CD4-positive, alpha-beta T cell treated with Interleukin-2 at 100 ng/mL for 4 hours (primary cell): Measurements from ENCODE around the gene PRG3.

Experiments used
- DNase-seq: peaks from one replicate; pipeline ENCODE4 v3.0.0-alpha.2; 2020; ENCODE audit warnings: low spot score

Gene PRG3

DNA sequence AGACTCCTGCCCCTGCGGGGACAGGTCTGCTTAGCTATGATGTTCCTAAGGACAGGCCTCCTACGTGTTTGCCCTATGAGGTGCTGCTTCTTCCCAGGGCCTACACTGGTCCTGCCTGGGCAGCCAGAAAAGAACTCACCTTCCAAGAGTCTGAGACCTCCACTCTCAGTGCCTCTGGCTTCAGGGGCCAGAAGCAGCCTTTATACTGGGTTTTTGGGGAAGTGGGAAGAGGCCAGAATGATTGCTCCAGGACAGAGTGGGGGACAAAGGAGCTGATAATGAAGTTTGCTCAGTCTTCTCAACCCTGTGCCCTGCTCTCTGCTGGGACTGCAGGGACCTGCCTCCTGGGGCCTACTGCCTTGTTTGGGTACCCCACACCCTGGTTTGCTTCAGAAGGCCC is at the start of gene PRG3:
TSS of gene PRG3 (minus strand) at position 176 of the 400 bp plus-strand sequence. CDS start 442 bp downstream, outside the sequence.
- no peak for DNase-seq

DNA sequence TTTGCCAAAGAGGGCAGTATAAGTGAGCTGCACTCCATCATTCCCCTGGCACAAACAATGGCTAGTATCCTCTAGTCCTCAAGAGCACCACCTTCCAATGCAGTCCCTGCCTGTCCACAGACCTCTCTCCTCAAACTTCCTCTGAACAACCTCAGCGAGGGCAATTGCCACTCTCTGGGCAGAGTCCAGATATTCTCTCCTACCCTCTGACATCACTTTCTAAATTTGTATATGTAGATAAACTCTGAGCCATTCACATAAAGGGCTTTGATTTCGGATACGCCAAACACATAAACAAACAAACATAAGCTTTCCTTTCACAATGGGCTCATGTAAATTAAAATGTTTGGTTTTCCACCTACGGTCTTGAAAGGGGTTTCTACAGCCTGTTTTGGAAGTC is 49.0 kb upstream of the PRG3 start:
- no peak for DNase-seq

- DNase-seq: no peak
These were observed 47.7 kb upstream of the PRG3 start for GRCh38 chr11:57428643-57429042.

- no peak for DNase-seq
These were observed 46.8 kb upstream of the PRG3 start for GRCh38 chr11:57427727-57428082.

GRCh38 chr11:57426929-57427726 is 46.2 kb upstream of the PRG3 start, which contains the start of gene SLC43A3:
Gene SLC43A3, minus strand, starts transcription at chr11:57427121. Its CDS starts 949 bp downstream, at chr11:57426172.
- peak; percentile 58 for DNase-seq

- peak; percentile 11 for DNase-seq
These were observed 45.5 kb upstream of the PRG3 start for GRCh38 chr11:57426439-57426928.

DNA sequence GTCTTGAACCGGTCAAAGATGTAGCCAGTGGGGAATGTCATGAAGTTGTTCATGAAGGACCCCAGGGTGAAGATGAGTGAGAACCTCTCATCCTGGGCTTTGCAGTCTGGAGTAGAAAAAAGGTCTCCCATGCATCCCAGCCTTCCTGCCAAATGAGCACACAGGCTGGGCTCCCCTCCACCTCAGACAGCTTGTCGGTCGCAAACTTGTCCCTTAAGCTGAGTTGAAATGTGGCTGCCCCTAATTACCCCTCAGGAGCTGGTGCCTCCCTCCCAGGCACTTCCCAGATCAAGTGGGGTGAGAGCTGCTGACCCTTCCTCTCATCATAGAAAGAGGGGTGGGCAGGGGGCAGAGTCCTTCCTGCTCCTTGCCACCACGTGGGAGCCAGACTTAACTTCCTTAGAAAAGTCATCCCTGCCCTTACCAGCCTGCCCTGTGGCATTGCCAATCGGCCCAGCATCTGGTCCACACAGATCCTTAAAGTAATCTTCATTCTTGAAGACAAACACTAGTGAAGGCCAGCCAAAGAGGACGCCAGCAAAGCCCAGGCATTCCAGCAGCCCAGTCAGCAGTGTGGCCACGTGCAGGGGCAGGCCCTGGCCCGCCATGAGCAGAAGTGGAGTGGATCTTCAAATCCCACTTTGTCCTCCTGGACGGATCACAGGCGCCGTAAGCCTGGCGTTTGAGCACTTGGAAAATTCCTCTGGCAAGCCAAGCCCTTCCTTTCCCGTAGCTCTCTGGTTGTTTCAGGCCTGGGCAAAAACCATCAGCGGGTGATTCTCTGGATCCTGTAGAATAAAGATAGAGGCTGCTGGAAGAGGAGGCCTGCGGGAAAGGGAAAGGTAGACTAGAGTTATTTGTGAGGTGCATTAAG is 44.9 kb upstream of the PRG3 start:
- DNase-seq: no peak

DNA sequence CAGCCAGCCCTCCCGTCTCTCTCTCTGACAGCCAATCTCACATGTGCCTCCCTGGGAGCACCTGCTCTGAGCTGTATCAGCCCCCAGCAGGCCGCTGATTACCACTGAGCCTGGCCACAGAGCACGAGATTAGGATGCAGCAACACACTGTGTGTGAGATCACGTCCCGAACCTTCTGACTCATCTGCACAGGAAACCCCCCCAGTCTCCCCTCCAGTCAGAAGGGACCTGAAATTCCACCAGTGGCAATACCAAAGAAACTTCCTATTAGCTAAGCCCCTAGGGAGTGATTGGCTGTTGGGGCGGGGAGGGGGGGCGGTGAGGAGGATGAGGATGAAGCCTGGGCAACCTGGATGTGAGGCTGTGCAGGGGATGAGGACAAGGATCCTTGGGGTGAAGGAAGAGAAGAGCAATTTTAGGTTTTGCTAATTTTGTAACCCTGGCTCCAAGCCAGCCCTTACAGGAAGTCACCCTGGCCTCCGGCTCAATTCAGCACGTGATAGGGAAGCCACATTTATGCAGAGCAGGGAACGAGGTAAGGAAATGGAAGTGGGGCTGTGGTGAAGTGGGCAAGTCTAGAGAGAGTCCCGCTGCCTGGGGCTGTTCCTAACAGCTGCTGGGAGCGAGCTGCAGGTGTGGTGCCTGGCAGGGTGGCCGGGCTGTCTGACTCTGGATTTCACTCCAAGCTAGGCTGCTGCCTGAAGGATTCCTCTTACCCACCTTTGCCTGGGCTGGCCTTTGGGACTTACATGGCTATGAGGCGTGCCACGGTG is 44.0 kb upstream of the PRG3 start:
- DNase-seq: peak; percentile 89

DNA sequence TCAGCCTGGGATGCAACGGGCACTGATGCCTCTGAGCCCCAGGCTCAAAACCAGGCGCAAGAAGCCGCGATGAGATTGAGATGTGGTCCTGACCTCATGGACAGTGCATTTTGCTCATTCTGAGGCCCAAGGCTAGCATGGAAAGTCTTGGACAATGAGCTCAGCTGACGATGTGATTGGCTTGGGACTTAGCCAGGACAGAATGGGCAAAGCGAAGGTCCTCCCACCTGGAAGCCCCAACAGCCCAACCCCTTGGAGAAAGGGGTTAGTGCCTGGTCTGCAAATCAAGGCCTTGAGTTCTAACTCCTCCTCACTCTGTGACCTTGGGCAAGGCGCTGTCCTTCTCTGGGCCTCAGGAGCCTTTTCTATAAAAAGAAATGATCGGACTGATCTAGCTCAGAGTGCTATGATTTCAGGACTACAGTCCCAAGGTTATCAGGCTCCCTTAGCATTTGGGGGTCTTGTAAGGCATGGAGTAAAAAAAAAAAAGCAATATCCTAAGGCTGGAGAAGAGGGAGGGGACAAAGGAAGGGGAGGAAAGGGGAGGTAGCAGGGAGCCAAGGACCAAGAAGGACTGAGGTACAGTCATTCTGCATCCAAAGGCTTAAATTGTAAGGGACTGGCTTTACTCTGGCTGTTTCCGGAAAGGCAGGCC is 43.3 kb upstream of the PRG3 start:
- no peak for DNase-seq

DNA sequence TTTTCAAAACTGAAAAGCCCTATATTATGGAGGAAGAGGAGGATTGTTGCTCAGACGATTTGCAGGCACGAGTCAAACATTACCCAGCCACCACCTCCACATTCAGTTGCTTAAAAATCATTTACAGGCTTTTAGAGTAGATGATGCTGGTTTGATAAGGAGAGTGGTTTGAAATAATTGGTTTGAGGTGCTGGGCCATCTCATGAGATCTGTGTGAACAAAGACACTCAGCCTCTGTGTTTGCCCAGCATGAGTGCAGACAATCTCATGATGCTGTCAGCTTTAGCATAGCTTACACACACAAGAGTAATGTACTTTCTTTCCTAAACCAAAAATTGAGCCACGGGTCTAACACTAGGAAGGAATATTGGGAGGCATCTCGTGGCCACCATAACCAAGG is 41.7 kb upstream of the PRG3 start:
- no peak for DNase-seq

DNA sequence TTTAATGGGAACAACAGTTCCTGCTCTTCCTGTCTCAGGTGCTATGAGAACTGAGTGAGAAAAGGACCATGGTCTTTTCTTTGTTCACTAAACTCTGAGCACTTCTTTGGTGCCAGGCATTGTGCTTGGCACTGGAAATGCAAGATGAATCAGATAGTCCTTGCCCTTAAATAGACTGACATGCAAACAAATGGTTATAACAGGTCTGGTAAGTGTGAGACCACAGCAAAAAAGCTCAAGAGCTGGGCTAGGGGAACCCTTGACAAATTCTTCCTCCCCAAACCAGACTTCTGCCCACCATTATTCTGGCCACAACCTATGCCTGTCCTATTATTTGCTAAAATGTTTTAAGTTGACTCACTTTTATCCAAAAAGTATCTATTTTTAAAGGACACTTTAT is 40.9 kb upstream of the PRG3 start:
- no peak for DNase-seq

- no peak for DNase-seq
These were observed 40.1 kb upstream of the PRG3 start for GRCh38 chr11:57421066-57421465.

GRCh38 chr11:57419146-57419545 is 38.2 kb upstream of the PRG3 start:
- DNase-seq: no peak

GRCh38 chr11:57418131-57418530 is 37.2 kb upstream of the PRG3 start:
- DNase-seq: no peak

DNA sequence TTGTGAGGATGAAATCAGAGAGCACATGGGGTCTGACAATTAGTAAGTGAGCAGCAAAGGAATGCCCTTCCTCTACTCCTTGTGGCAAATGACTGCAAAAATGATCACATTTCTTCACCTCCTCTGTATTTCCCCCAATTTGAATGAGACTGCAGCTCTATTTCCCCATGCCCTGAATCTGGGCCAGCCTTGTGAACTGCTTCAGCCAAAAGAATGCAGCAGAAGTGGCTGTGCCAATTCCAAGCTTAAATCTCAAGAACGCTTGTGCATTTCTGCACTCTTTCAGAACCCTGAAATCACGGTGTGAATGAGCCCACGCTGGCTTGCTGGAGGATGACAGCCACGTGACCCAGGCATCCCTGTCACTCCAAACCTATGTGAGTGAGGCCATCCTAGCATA is 36.1 kb upstream of the PRG3 start:
- no peak for DNase-seq

GRCh38 chr11:57416436-57416835 is 35.5 kb upstream of the PRG3 start:
- DNase-seq: no peak

DNA sequence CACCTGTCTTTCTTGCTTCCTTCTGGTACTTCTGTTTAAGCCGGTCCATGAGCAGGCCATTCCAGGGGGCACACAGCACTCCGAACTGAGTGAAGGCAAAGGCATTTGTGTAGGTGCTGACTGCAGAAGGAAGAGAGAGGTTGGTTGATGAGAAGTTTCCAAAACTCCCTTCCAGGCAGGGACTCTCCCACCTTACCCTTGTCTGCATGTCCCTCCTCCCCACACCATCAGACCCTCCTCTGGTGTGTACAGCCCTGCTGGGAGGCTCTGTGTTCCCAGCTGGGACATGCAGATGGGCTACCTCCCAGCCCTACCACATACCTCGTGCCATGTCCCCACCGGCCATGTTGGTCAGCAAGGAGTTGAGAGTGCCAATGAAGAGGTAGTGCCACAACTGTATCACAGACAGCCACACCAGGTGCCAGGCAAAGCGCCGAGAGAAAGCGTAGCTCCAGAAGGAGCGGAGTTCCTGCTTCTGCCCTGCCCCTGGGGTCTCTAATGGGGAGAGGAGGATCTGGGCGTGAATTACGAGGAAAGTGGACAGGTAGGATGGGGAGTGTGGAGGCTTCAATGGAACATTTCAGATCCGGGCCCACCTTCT is 33.8 kb upstream of the PRG3 start:
- DNase-seq: no peak

DNA sequence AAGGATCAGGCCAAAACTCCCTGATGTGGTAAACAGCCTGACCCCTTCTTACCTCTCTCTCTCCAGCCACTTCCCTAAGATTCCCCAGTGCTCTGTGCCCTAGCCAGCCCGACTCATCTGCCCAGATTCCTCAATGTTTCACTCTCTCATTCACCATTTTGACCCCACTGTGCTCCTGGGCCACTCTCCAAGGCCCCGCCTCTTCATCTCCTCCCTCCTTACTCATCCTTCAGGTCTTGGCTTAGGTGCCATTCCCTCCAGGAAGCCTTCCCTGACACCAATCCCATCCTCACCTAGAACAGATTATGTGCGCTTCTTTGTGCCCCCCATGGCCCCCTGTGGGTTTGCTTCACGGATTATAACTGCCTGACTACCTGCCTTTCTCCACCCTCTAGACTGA is 32.7 kb upstream of the PRG3 start:
- no peak for DNase-seq

GRCh38 chr11:57410287-57410686 is 29.3 kb upstream of the PRG3 start:
- no peak for DNase-seq

DNA sequence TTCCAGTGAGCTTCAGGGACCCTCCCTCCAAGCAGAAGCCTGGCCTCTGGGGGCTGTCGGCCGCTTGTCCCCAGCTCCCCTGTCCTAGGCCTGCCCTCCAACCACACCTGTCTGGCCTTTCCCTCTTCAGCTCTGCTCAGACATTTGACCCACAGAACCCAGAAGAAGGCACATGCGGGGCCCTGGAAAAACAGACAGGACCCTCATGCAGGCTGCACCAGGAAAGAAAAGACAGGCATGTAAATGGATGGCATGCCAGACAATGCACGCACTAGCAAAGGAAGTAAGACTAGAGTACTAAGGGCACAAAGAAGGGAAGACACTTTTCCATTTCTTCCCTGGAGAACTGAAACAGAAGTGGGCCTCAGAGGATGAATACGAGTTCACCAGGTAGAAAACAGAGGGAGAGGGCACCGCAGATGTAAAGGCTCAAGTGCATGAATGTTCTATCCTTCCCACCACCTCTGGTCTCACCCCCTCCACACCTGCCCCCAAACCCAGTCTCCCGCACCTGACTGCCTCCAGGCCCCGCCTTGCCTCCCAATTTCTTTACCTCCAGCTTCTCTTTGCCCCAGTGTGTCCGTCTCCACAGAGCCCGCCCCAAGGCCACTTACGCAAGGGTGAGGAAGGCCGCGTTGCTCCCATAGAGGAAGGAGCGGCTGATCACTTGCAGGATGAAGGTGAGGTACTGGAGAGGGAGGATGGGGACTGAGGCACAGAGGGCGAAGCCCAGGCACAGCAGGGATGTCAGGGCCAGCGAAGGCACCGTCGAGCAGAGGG is 28.6 kb upstream of the PRG3 start:
- no peak for DNase-seq

GRCh38 chr11:57408771-57409170 is 27.8 kb upstream of the PRG3 start:
- DNase-seq: no peak
